GM19324 (cell line): ENCODE measurements around the gene SPCS3.
"Not testable (repeated sequence)": the region's sequence is repeated elsewhere in the genome, so short reads cannot be mapped to it uniquely, and the experiment has no call there.

Experiments
- ATAC-seq: cut with Tn5 transposase; IDR thresholded peaks from one replicate; pipeline ENCODE4 v1.9.1; 2021; ENCODE audit warnings: mild to moderate bottlenecking, moderate library complexity; ENCODE audit not compliant: unreplicated experiment, low FRiP score

The SPCS3 gene

DNA sequence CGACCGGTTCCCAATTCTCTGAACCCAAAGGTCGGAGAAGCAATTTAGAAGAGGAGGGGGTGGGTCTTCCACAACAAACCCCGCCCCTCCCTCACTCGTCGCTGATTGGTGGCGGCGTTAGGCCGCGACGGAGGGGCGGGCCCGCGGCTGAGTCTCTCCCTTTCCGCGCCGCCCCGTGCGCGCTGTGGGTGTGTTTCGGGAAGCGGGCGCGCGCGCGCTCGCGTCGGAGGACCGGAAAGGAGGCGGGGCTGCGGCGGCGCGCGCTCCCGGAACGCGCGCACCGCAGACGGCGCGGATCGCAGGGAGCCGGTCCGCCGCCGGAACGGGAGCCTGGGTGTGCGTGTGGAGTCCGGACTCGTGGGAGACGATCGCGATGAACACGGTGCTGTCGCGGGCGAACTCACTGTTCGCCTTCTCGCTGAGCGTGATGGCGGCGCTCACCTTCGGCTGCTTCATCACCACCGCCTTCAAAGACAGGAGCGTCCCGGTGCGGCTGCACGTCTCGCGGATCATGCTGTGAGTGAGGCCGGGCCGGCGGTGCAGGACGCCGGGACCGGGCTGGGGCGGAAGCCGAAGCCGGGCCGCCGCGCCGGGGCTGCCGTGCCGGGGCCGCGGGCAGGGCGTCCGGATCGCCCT is at the start of gene SPCS3:
TSS of gene SPCS3 (plus strand) at position 263 of the 636 bp plus-strand sequence. CDS start at position 374, 111 bp downstream.
- peak; percentile 93 for ATAC-seq

DNA sequence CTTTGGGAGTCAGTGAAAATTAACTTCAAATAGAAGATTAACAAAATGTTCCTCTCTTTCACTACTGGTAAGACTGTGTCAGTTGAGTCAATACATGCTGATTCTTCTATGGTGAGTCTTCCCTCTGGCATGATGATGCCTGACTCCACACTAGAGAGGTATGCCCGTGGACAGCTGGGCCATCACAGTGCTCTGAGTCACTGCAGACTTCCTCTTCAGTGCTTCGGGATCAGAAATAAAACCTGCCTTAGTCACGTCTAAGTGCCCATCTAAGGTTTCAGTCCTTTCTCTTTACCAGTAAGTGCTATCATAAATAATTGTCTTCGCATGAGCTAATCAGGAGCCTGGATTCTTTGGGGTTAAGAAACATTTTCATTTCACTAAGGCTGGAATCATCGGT is 49.1 kb upstream of the SPCS3 start:
- no peak for ATAC-seq

DNA sequence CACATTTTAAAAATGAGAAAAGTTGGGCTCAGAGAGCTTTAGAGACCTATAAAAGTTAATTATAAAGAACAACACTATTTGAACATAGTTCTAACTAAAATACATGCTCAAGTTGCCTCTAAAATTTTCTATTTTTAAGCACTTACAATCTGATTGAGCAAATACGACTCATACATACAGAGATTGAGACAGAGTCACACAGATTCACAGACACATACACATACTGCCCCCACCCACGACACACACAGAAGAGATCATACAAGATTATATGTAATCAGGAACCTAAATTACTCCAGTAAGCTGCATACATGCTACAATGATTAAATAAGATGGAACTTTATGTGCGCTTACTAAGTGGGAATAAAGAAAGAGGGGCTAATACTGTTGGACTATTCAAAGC is 48.0 kb upstream of the SPCS3 start:
- ATAC-seq, result no peak

DNA sequence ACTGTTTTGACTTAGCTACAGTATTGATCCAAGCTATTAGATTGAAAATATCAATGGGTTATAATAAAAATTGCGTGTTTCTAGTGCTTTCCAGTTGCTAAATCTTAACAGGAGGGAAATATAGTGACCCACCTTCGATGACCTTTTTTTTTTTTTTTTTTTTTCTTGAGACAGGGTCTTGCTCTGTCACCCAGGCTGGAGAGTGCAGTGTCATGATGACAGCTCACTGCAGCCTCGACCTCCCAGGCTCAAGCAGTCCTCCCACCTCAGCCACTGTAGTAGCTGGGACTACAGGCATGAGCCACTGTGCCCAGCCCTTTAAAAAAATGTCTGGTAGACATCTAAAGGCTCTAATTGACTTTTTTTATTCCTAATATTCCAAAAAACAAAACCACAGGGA is 47.0 kb upstream of the SPCS3 start:
- ATAC-seq, result no peak

DNA sequence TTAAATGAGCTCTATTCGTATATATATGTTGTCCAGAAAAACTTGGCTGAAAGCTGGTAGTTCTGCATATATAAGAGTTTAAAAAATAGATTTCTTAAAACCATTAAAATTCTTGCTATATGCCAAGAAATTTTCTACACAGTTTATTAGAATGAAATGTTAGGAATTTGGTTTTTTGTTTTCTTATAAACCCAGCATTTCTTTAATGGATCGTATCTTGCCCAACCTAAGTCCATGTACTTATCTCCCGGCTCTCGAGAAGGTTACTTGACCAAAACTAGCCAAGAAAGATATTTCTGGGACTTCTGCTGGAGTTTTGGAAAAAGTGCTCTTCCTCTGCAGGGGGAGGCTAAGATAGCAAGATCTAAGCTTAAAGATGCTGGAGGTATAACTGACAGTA is 46.0 kb upstream of the SPCS3 start:
- ATAC-seq, result no peak

DNA sequence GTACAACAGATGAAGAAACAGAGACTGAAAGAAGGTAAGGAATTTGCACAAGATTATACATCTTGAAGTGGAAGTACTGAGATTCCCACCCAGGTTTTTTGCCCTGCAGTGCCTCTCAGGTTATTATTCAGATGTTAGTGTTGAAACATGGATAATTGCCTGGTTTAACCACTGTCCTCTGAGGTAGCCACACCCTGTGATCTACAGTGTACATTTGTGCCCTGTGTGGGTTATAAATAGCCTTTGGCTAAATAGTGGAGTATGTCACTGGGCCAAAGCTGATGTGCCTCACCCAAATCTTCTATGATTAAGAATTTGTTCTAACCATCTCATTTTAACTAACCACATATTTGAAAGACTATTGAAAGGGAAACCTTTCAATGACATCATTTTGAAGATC is 45.3 kb upstream of the SPCS3 start:
- ATAC-seq, result no peak

DNA sequence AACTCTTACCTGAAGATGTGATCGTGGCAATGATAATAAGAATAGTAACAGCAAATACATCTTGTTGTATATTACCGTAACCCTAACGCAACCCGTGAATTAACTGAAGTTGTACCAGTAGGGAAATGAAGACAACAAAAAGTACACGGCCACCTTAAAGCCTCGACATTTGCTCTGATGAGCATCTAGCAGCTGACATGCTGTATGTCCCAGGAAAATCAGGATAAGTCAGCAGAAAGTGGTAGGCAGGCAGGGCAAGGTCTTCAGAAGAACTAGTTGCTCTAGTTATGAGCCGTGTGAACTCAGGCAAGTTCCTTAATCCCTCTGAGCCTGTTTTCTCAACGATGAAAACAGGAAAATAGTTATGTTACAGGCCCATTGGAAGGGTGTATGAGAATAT is 43.1 kb upstream of the SPCS3 start:
- no peak for ATAC-seq

DNA sequence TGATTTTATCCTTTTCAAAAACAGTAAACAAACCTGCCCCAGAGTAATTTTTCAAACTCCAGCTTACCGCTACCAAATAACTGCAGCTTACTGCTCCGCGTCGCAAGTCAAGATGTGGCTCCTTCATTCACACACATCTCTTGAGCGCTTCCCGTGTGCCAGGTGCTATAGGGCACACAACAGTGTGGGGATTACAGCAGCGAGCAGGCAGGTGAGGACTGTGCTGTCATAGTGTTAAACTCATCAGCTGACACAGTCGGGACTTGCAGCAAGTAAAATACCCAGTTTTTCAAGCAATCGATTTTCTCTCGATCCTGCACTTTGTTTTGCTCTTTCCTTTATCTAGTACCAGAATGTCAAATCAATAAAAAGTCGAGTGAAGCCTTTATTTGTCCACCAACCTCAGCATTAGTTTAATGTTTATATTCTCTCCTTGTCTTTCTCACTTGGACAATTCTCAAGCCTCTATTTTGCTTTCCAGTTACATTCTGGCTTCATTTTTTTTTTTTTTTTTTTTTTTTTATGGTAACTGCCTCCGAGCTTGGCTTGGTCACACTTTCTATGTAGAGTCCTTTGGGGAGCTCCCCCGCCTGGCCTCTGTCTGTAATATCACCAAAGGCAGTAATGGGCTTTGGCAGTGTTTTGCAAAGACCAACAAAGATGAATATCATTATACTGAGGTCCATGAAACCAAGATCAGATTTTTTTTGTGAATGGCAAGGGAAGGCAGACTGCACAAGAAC is 42.4 kb upstream of the SPCS3 start:
- ATAC-seq, result peak; percentile 95

DNA sequence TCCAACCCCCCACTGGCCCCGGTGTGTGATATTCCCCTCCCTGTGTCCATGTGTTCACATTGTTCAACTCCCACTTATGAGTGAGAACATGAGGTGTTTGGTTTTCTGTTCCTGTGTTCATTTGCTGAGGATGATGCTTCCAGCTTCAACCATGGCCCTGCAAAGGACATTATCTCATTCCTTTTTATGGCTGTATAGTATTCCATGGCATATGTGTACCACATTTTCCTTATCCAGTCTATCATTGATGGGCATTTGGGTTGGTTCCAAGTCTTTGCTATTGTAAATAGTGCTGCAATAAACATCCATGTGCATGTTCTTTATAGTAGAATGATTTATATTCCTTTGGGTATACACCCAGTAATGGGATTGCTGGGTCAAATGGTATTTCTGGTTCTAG is 40.2 kb upstream of the SPCS3 start:
- not testable (repeated sequence) for ATAC-seq

DNA sequence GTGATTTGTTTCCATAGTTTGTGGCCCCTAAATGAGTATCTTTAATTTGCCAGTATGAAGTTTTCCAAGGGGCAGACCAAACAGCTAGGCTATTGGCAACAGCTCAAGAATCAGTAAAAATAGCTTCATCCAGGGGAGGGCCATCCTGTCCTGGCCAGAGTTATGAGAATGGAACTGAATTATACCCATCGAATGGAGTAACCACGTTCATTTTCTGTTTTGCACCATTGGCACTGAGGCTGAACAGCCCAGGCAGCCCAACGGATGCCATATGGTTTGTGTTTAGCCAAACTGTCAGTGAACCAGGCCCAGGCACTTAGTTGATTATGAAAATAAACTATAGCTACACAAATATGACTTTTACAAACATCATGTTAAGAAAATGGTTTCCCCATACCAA is 33.0 kb upstream of the SPCS3 start:
- ATAC-seq, result no peak

DNA sequence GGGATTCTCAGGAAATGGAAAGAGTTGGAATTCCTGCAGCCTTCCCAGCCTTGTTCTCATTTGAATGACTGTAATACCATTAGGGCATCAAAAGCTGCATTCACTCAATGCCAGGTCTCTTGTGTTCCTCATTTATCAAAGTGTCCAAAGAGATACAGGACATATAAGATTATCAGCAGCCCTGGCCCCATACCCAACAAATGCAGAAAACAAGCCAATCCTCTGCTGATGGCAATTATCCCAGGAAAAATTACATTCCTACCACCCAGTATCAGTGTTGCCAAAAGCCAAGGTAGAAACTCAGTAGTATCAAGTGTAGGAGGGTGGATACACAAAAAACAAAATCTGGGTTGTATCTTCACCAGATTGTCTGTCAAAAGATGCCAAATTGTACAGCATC is 32.2 kb upstream of the SPCS3 start:
- ATAC-seq, result no peak

DNA sequence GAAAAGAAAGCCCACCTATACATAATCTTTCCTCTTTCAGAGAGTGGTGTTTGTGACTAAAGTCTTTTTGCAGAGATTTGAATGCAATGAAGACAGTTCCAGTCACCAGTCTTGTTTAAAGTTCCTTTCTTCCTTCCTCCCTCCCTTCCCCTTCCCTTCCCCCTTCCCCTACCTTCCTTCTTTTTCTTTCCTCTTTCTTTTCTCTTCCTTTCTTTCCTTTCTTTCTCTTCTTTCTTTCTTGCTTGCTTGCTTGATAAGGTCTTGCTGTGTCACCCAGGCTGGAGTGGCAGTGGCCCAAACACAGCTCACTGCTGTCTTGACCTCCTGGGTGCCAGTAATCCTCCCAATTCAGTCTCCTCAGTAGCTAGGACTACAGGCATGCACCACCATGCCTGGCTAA is 31.7 kb upstream of the SPCS3 start:
- ATAC-seq, result no peak

DNA sequence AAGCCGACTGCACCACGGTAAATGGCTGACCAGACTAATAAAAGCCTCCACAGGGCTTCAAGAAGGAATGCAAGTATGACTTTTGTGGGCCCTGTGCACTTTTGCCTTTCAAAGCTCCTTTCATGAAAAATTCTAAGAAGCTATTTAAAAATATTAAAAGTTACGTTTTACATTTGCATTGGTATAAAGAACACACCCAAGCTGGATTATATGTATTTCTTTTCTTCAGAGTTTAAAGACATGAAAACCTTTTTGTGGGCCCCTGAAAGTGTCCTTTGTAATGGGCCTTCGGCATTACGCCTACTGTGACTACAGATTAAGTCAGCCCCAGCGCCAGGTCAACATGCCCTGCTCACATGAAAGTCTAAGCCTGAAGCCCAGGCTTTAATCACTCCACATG is 30.2 kb upstream of the SPCS3 start:
- ATAC-seq, result no peak

DNA sequence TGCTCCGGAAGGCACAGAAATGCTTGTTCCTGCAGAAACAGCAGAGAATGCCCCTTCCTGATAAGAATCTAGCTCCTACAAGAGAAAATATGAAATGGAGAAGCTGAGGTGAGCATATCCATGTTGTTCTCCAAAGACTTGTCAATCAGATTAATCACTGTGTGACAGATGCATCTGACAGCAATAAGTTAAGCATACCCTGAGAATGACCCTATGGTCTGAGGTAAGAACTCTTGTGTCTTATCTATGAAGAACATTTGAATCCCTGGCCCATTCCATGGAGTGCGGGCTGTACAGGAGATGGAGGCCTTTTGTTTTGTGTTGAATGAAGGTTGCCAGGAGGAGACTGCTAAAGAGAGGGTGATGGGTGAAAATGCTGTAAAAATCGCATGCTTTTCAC is 29.2 kb upstream of the SPCS3 start:
- no peak for ATAC-seq

DNA sequence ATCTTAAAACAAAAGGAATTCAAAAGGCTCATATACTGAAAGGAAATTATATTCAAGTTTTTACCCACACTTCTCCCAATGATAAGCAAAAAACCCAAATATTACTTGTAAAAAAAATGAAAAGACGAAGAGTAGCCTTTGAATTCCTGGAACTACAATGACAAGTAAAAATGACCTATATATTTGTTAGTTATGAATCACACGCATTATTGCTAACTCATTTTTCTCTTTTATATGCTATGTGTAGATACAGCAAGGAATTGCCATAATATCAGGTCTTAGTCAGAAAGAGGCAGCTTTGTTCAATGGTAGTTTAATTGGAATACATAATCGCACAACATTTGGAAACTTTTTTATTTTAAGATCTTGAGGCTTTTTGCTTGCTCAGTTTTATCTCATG is 28.0 kb upstream of the SPCS3 start:
- ATAC-seq, result no peak

DNA sequence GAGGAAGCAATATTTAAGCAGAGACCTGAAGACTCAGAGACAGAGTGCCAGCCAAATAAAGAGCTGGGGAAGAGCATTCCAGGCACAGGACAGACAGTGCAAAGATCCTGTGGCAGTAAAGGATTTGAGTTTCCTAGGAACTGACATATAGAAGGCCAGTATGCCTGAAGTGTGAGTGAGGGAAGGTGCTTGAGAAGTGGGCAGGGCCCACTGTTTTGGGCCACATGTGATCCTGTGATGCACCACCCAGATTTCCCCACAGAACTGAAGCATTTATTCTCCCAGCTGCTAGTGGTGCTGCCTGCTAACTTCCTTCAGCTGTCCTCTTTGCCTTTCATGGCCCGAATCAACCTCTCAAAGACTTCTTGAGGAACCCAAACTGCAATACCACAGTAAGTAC is 26.8 kb upstream of the SPCS3 start:
- no peak for ATAC-seq

DNA sequence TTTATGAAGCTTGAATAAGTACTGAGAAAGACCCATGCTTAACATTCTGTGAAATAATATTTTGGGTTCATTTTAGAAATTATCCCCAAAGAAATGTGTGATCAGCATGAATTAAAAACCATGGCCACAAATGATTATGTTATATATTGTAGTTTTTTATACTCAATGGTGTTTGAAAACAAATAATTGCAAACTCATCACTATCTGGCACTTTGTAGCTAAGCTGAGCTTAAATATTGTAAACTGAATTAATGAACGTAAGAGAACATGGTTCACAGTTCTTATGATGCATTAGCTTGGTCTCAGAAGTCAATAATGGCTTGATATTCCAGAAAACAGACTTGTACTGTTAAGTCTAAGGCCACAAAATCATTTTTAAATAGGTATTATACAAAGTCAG is 26.1 kb upstream of the SPCS3 start:
- no peak for ATAC-seq

DNA sequence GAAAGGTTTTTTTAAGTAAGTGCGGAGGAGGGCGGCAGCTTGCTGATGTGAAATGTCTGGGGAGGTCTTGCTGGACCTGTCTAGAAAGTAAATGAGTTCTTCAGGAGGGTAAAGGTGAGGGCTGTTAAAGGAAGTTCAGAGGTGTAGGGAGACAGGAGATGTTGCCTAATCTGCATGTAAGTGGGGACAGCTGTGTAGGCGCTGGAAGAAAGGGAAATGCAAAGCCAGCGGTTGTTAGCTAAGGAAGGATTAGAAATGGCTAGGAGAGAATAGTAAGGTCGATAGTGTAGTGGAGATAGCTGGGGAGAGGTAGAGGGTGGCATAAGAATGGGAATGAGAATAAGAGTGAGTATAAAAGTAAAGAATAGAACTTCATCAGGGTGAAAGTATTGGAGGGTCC is 23.9 kb upstream of the SPCS3 start:
- ATAC-seq, result not testable (repeated sequence)

DNA sequence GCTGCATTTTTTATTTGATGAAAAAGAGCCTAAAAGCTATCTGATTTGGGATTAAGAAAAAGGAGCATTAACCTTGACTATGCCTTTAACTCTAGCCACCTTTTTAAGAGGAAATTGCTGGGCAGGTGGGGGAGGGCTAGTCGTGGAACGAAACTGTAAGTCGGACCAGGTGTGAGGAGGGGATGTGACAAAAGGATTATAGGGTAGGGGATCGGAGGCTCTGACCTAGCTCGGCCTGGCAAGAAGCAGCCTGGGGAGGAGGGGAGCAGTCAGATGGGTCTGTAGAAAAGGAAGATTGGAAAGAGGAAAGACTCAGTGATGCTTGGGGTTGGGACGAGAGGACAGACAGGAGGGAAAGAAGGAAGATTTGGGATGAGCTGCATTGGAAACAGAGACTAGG is 21.1 kb upstream of the SPCS3 start:
- ATAC-seq, result no peak

DNA sequence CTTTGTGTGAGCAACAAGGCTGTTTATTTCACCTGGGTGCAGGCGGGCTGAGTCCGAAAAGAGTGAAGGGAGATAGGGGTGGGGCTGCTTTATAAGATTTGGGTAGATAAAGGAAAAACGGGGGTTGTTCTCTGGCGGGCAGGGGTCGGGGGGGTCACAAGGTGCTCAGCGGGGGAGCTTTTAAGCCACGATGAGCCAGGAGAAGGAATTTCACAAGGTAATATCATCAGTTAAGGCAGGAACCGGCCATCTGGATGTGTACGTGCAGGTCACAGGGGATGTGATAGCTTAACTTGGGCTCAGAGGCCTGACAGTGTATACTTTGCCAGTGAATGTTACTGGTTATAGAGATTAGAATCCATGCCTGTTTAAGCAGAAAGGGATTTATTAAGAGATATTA is 19.7 kb upstream of the SPCS3 start:
- ATAC-seq, result no peak

DNA sequence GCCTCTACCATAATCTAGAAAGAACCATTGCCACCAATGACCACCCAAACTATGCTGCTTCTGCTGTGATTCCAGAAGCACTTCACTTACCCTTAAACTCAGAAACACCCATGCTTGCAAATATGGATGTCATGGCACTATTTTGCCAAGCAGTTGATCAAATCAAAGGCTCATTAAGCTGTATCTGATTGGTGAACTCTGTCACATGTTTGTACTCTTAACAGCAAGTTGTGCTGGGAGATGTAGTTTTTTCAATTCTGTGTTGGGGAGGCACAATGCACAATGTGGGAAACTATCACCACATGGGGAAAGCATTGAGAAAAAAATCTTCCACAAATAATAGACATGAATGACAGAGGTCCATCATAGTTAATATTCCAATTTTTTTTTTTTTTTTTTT is 19.2 kb upstream of the SPCS3 start:
- ATAC-seq, result no peak
